H1 (cell line): Measurements from ENCODE around the gene FHAD1. TPM values are rescaled to one million over a fixed set of nuclear protein-coding genes. Genes with fewer than 3 reads are reported as not detected.

Source experiments
- CTCF ChIA-PET: fragments of 300-600 bp; sonication (Branson Sonifier 250); formaldehyde crosslinking; loops from one replicate; lab custom pipeline; 2021; ENCODE audit not compliant: partially characterized antibody; lab: Charles Lee
- POLR2A ChIA-PET: fragments of 300-600 bp; sonication (Branson Sonifier 250); formaldehyde crosslinking; loops from one replicate; lab custom pipeline; 2021; ENCODE audit warnings: inconsistent platforms; ENCODE audit not compliant: partially characterized antibody; lab: Charles Lee
- DNase-seq, 2 experiments: peaks; one replicate each; pipeline versions ENCODE4 v3.0.0 to v3.0.0-alpha.2; 2010 to 2022; ENCODE audit warnings: low spot score in 2 of 2, low read depth in 1 of 2, mixed read lengths in 1 of 2
- FAIRE-seq: peaks from 2 replicates; lab custom pipeline; 2011; peaks lifted over from hg19 to GRCh38; lab: Jason Lieb, UNC
- H2AFZ ChIP-seq: 2 replicates; pipeline ENCODE4 v1.8.1; 2012; ENCODE audit warnings: low read length, inconsistent platforms
- H2AK5ac ChIP-seq: 2 replicates; pipeline ENCODE4 v1.6.1; 2013; ENCODE audit warnings: low read depth, low read length
- H2BK120ac ChIP-seq: replicated peaks from 2 replicates; pipeline ENCODE3; 2013; ENCODE audit warnings: low read depth, low read length, inconsistent platforms
- H2BK12ac ChIP-seq: 2 replicates; pipeline ENCODE4 v1.6.1; 2013; ENCODE audit warnings: low read depth, low read length
- H2BK15ac ChIP-seq: 2 replicates; pipeline ENCODE4 v1.6.1; 2013; ENCODE audit warnings: low read length
- H2BK20ac ChIP-seq: 2 replicates; pipeline ENCODE4 v1.6.1; 2013; ENCODE audit warnings: low read length
- H2BK5ac ChIP-seq: 2 replicates; pipeline ENCODE4 v1.6.1; 2013; ENCODE audit warnings: low read depth, low read length
- H3K14ac ChIP-seq: 2 replicates; pipeline ENCODE4 v1.6.1; 2013; ENCODE audit warnings: inconsistent platforms; ENCODE audit not compliant: insufficient read length
- H3K18ac ChIP-seq: 2 replicates; pipeline ENCODE4 v1.6.1; 2013; ENCODE audit warnings: low read length; ENCODE audit errors: extremely low read depth
- H3K23ac ChIP-seq: 2 replicates; pipeline ENCODE4 v1.6.1; 2013; ENCODE audit warnings: inconsistent platforms; ENCODE audit not compliant: insufficient read length
- H3K23me2 ChIP-seq: 2 replicates; pipeline ENCODE4 v1.6.1; 2013; ENCODE audit warnings: low read depth, low read length
- H3K27ac ChIP-seq: 2 replicates; pipeline ENCODE4 v1.6.1; 2011; ENCODE audit warnings: low read depth, low read length, inconsistent platforms
- H3K27me3 ChIP-seq, 4 experiments: replicated peaks in 1 of 4; 1 replicate in 1 of 4; 2 replicates in 3 of 4; pipeline versions ENCODE4 v1.6.1 to v1.8.1; 2011 to 2013; ENCODE audit warnings: low read length in 3 of 4, mild to moderate bottlenecking in 3 of 4, inconsistent platforms in 2 of 4, mixed read lengths in 2 of 4, moderate library complexity in 1 of 4; ENCODE audit not compliant: control insufficient read depth in 3 of 4, insufficient read depth in 3 of 4; ENCODE audit errors: extremely low read depth in 1 of 4
- H3K36me3 ChIP-seq, 4 experiments: 2 replicates each; pipeline versions ENCODE4 v1.6.1 to v1.8.1; 2011 to 2013; ENCODE audit warnings: mild to moderate bottlenecking in 4 of 4, low read length in 3 of 4, moderate library complexity in 2 of 4, control low read depth in 1 of 4, inconsistent platforms in 1 of 4; ENCODE audit not compliant: insufficient read depth in 4 of 4, control insufficient read depth in 2 of 4
- H3K4ac ChIP-seq: replicated peaks from 2 replicates; pipeline ENCODE3; 2013; ENCODE audit warnings: low read length, low read depth, mixed read lengths, inconsistent platforms; ENCODE audit not compliant: insufficient read length
- H3K4me1 ChIP-seq, 4 experiments: replicated peaks in 1 of 4; 1 replicate in 1 of 4; 2 replicates in 3 of 4; pipeline versions ENCODE4 v1.6.1 to v1.8.1; 2011 to 2013; ENCODE audit warnings: low read length in 3 of 4, inconsistent platforms in 2 of 4, mixed read lengths in 1 of 4; ENCODE audit not compliant: insufficient read depth in 4 of 4, control insufficient read depth in 3 of 4
- H3K4me2 ChIP-seq, 2 experiments: 2 replicates each; pipeline versions ENCODE4 v1.6.1 to v1.8.1; 2011 to 2013; ENCODE audit warnings: low read depth in 2 of 2, low read length in 2 of 2, control low read depth in 1 of 2, inconsistent platforms in 1 of 2, mild to moderate bottlenecking in 1 of 2; ENCODE audit not compliant: insufficient read depth in 1 of 2
- H3K4me3 ChIP-seq, 4 experiments: fragments of 200-600, 300-600 bp in 1 of 4; sonication (generic), shearing (Covaris generic), sonication (Bioruptor Twin) in 1 of 4; 2 replicates each; pipeline versions ENCODE4 v1.5.1 to v1.8.1; 2011 to 2016; ENCODE audit warnings: low read length in 4 of 4, low read depth in 3 of 4, control low read depth in 2 of 4, inconsistent platforms in 2 of 4, mild to moderate bottlenecking in 2 of 4, mixed read lengths in 1 of 4, moderate library complexity in 1 of 4; ENCODE audit not compliant: insufficient read depth in 2 of 4; ENCODE audit errors: extremely low read depth in 1 of 4
- H3K56ac ChIP-seq: replicated peaks from 2 replicates; pipeline ENCODE3; 2013; ENCODE audit warnings: low read depth, mild to moderate bottlenecking, mixed read lengths, low read length, inconsistent platforms; ENCODE audit not compliant: insufficient read length
- H3K79me1 ChIP-seq: 2 replicates; pipeline ENCODE4 v1.6.1; 2013; ENCODE audit warnings: low read depth, low read length, control low read depth
- H3K79me2 ChIP-seq, 2 experiments: 2 replicates each; pipeline versions ENCODE4 v1.6.1 to v1.8.1; 2012 to 2013; ENCODE audit warnings: low read length in 2 of 2, mild to moderate bottlenecking in 2 of 2, inconsistent platforms in 1 of 2; ENCODE audit not compliant: insufficient read depth in 2 of 2, control insufficient read depth in 1 of 2
- H3K9ac ChIP-seq, 4 experiments: replicated peaks in 1 of 4; 1 replicate in 1 of 4; 2 replicates in 3 of 4; pipeline versions ENCODE4 v1.6.1 to v1.8.1; 2011 to 2013; ENCODE audit warnings: low read depth in 3 of 4, low read length in 3 of 4, control low read depth in 2 of 4, mild to moderate bottlenecking in 2 of 4, moderate library complexity in 2 of 4, inconsistent platforms in 1 of 4; ENCODE audit errors: extremely low read depth in 1 of 4
- H3K9me3 ChIP-seq, 2 experiments: 2 replicates each; pipeline versions ENCODE4 v1.6.1 to v1.8.1; 2012 to 2013; ENCODE audit warnings: mild to moderate bottlenecking in 2 of 2, moderate library complexity in 2 of 2, control low read depth in 1 of 2, inconsistent platforms in 1 of 2, low read depth in 1 of 2, low read length in 1 of 2, mixed read lengths in 1 of 2; ENCODE audit not compliant: insufficient read depth in 2 of 2
- H4K20me1 ChIP-seq, 2 experiments: replicated peaks in 1 of 2; 2 replicates each; pipeline versions ENCODE3 to v1.8.1; 2011 to 2013; ENCODE audit warnings: inconsistent platforms in 2 of 2, low read length in 2 of 2, mild to moderate bottlenecking in 1 of 2; ENCODE audit not compliant: insufficient read depth in 2 of 2, control insufficient read depth in 1 of 2
- H4K5ac ChIP-seq: 2 replicates; pipeline ENCODE4 v1.6.1; 2013; ENCODE audit warnings: low read length, low read depth, mixed read lengths, inconsistent platforms; ENCODE audit not compliant: insufficient read length
- H4K8ac ChIP-seq: 2 replicates; pipeline ENCODE4 v1.8.0; 2013; ENCODE audit warnings: mild to moderate bottlenecking, moderate library complexity, low read length, inconsistent platforms; ENCODE audit not compliant: insufficient read depth; ENCODE audit errors: extremely low read depth
- H4K91ac ChIP-seq: replicated peaks from 2 replicates; pipeline ENCODE3; 2013; ENCODE audit warnings: low read length, mixed read lengths, inconsistent platforms; ENCODE audit not compliant: insufficient read length
- CEBPB ChIP-seq: IDR thresholded peaks from 2 replicates; pipeline ENCODE4 v1.6.1; 2012; ENCODE audit warnings: low read depth, low read length
- EP300 ChIP-seq, 2 experiments: IDR thresholded peaks; 1 replicate in 1 of 2; 2 replicates in 1 of 2; pipeline ENCODE4 v1.6.1; 2011 to 2012; ENCODE audit warnings: low read depth in 2 of 2, low read length in 2 of 2, mild to moderate bottlenecking in 2 of 2, borderline replicate concordance in 1 of 2, inconsistent platforms in 1 of 2, moderate library complexity in 1 of 2
- KDM1A ChIP-seq: fragments of 200-600, 300-600 bp; sonication (generic); IDR thresholded peaks from 2 replicates; pipeline ENCODE4 v1.7.1; 2016; ENCODE audit warnings: mild to moderate bottlenecking, low read length, borderline replicate concordance
- KDM4A ChIP-seq: IDR thresholded peaks from one replicate; pipeline ENCODE4 v1.7.1; 2012; ENCODE audit warnings: low read depth, mild to moderate bottlenecking, moderate library complexity, low read length, inconsistent platforms; ENCODE audit not compliant: severe bottlenecking
- KDM5A ChIP-seq: fragments of 200-600 bp; IDR thresholded peaks from 2 replicates; pipeline ENCODE4 v1.7.1; 2012; ENCODE audit warnings: mild to moderate bottlenecking, low read length, inconsistent platforms, mixed read lengths
- MAFK ChIP-seq: IDR thresholded peaks from 2 replicates; pipeline ENCODE4 v1.6.1; 2012; ENCODE audit warnings: low read depth, mild to moderate bottlenecking, improper control_type of control experiment, low read length
- POLR2A ChIP-seq, 2 experiments: IDR thresholded peaks; 1 replicate in 1 of 2; 2 replicates in 1 of 2; pipeline ENCODE4 v1.6.1; 2011; ENCODE audit warnings: low read depth in 2 of 2, low read length in 2 of 2, mild to moderate bottlenecking in 2 of 2; ENCODE audit errors: control extremely low read depth in 1 of 2
- POU5F1 ChIP-seq: IDR thresholded peaks from 2 replicates; pipeline ENCODE4 v1.6.1; 2011; ENCODE audit warnings: low read depth, mild to moderate bottlenecking, low read length, moderate library complexity
- RNF2 ChIP-seq: fragments of 200-900, 300-1000 bp; sonication (generic); IDR thresholded peaks from 2 replicates; pipeline ENCODE4 v1.7.1; 2016; ENCODE audit warnings: borderline replicate concordance, low read depth, mild to moderate bottlenecking, antibody characterized with exemption, low read length; ENCODE audit not compliant: poor library complexity, severe bottlenecking; ENCODE audit errors: missing control alignments
- SIRT6 ChIP-seq: IDR thresholded peaks from one replicate; pipeline ENCODE4 v1.7.1; 2012; ENCODE audit warnings: low read length, inconsistent platforms
- SUZ12 ChIP-seq: fragments of 200-600 bp; sonication (generic); IDR thresholded peaks from 2 replicates; pipeline ENCODE4 v1.6.1; 2012; ENCODE audit warnings: mild to moderate bottlenecking, inconsistent platforms, low read length, moderate library complexity, mixed read lengths
- TEAD4 ChIP-seq: IDR thresholded peaks from 2 replicates; pipeline ENCODE4 v1.6.1; 2012; ENCODE audit warnings: low read depth, low read length, inconsistent platforms, mixed read lengths
- WGBS, 2 experiments: shearing (Covaris generic) in 1 of 2; methylation state at CpG; one replicate each; pipeline versions ENCODE4 v1.1.6 to v1.1.7; 2013 to 2015; ENCODE audit warnings: low lambda C conversion rate in 2 of 2, mixed read lengths in 2 of 2, inconsistent platforms in 1 of 2, low coverage in 1 of 2, missing lambda C conversion rate in 1 of 2; ENCODE audit not compliant: insufficient replicate concordance in 2 of 2, insufficient coverage in 1 of 2, insufficient read length in 1 of 2; ENCODE audit errors: extremely low coverage in 1 of 2, missing lambda C conversion rate in 1 of 2; 5-methylcytosine and 5-hydroxymethylcytosine counted together
- polyA plus RNA-seq, 7 experiments: library from polyadenylated mRNA; depleted of rRNA in 3 of 7; stranded (reverse) in 5 of 7; unstranded in 2 of 7; fragments of >200 nt in 5 of 7; fragments of 200-250 nt in 2 of 7; gene quantifications; 1 replicate in 5 of 7; 2 replicates in 1 of 7; 4 replicates in 1 of 7; pipeline versions ENCODE4 v1.2.1 to v1.2.3, GENCODE V29; 2011 to 2013; ENCODE audit warnings: missing spikeins in 2 of 7, mixed read lengths in 2 of 7
- total RNA-seq: library from RNA; stranded (reverse); fragmentation: NEBNext Ultra II Directional; extraction: Animal tissue kit (Norgen Biotek cat#: 25700); gene quantifications from 2 replicates; pipeline ENCODE4 v1.2.1, GENCODE V29; 2021

The FHAD1 gene
- total and polyA plus RNA-seq, 2 of the 8 experiments (the other 6 are each of a cell fraction or from before 2014, with no cell fraction given) = 0.39 to 0.69 TPM

DNA sequence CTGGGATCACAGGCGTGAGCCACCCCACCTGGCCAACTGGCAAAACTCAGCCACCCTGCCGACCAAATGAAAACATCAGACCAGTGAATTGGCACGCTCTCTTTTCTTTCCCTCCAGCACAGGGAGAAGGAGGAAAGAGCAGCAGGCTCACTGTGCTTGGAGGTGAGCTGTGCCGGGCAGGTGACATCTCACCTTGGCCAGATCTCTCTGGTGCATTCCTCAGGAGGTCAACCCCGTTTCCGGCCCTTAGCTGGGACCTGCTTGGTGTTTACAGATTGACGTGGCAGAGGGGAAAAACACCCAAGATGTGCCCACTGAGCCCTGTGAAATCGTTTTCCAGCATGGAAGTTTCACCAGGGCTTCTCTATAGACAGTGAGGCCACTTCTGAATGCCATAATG is 48.3 kb upstream of the FHAD1 start:
- Histone ChIP-seq H3K27me3 (no peaks in the 10 kb centered on the region), H3K4ac (no peak overlapping the region), H3K14ac (no peak overlapping the region), H3K4me2 (no peak overlapping the region), H2BK5ac (no peak overlapping the region; the same call in 1 of the 2 replicates), H4K5ac (no peak overlapping the region), H3K56ac (no peak overlapping the region), H4K91ac (no peak overlapping the region), H3K36me3 (no peaks in the 10 kb centered on the region), H4K8ac (no peak overlapping the region), H2BK12ac (no peak overlapping the region), H3K9ac (no peak overlapping the region), H2AFZ (no peak overlapping the region), H3K4me1 (peaks cover 6 to 29% (median 15%) of the 10 kb centered on the region in 4 experiments; a peak in 6 of 7 replicates), H3K23me2 (no peaks in the 10 kb centered on the region; the same call in 1 of the 2 replicates), H2BK20ac (no peak overlapping the region), H2BK120ac (no peak overlapping the region), H3K4me3 (no peak overlapping the region), H3K79me1 (no peaks in the 10 kb centered on the region; the same call in 1 of the 2 replicates)
- 85% methylated on average over 8 of the region's 8 CpGs; no CpG with 5 or more reads in 1 of the 2 experiments for WGBS, 2 experiments
- CTCF ChIA-PET = interaction anchor here (0.6 to 1.6 kb wide), 8 partner anchors 8 to 1165 kb away, joined by 3 to 6 read pairs (median 4); no protein-coding TSS in a partner anchor
- TF ChIP-seq RNF2 (no peak), KDM4A (no peak), SIRT6 (no peak), EP300 (IDR thresholded peaks at IDR 0.05; ENCODE audit: borderline replicate concordance in 1 of 2, low read depth in 2 of 2, low read length in 2 of 2) (no peak), POU5F1 (no peak), TEAD4 (no peak), POLR2A (IDR thresholded peaks at IDR 0.05; ENCODE audit: control extremely low read depth in 1 of 2, low read depth in 2 of 2, low read length in 2 of 2) (no peak), KDM5A (no peak), CEBPB (no peak), KDM1A (no peak), MAFK (no peak), SUZ12 (no peak)
- TF ChIP-seq, all 59 proteins: peak for 0
- Histone ChIP-seq H3K18ac (0 out of 2 replicates have a peak overlapping the region, but pooled peaks have one; percentile 16), H2AK5ac (no peak overlapping the region), H3K9me3 (no peaks in the 10 kb centered on the region), H3K27ac (no peak overlapping the region), H2BK15ac (no peak overlapping the region), H3K23ac (no peak overlapping the region), H4K20me1 (peaks cover 0 to 3% of the 10 kb centered on the region in 2 experiments), H3K79me2 (peaks cover 0 to 8% of the 10 kb centered on the region in 2 experiments; a peak in 1 of 4 replicates)
- DNase-seq = no peak
- FAIRE-seq = no peak
- POLR2A ChIA-PET = interaction anchor here (1.3 to 2.3 kb wide), 2 partner anchors 11 to 14 kb away, joined by 5 to 8 read pairs; no protein-coding TSS in a partner anchor
